GM18499 (cell line): Measurements from ENCODE around the gene CHAT.

Experiments used
- ATAC-seq: cut with Tn5 transposase; IDR thresholded peaks from one replicate; pipeline ENCODE4 v1.9.1; 2021; ENCODE audit warnings: moderate number of reproducible peaks; ENCODE audit not compliant: insufficient read depth, unreplicated experiment

The CHAT gene

GRCh38 chr10:49627038-49627437, 13.2 kb downstream of the CHAT start:
- no peak for ATAC-seq

- no peak for ATAC-seq
Observed at GRCh38 chr10:49627644-49628247, 13.9 kb downstream of the CHAT start.

- ATAC-seq = no peak
Observed at GRCh38 chr10:49628599-49628998, 14.8 kb downstream of the CHAT start.

GRCh38 chr10:49629431-49629881, 15.6 kb downstream of the CHAT start:
- ATAC-seq = no peak

GRCh38 chr10:49631975-49632374, 18.1 kb downstream of the CHAT start:
- no peak for ATAC-seq

- ATAC-seq = no peak
Observed at GRCh38 chr10:49632406-49633317, 18.8 kb downstream of the CHAT start.

GRCh38 chr10:49633327-49634068, 19.7 kb downstream of the CHAT start:
- ATAC-seq = no peak

GRCh38 chr10:49634069-49634660, 20.3 kb downstream of the CHAT start:
- no peak for ATAC-seq

GRCh38 chr10:49642311-49642710, 28.5 kb downstream of the CHAT start:
- no peak for ATAC-seq

GRCh38 chr10:49643241-49644034, 29.6 kb downstream of the CHAT start:
- ATAC-seq = no peak

GRCh38 chr10:49644035-49644646, 30.3 kb downstream of the CHAT start:
- ATAC-seq = no peak

GRCh38 chr10:49645417-49645816, 31.6 kb downstream of the CHAT start:
- no peak for ATAC-seq

- no peak for ATAC-seq
Observed at GRCh38 chr10:49645871-49646870, 32.3 kb downstream of the CHAT start.

GRCh38 chr10:49647554-49647953, 33.7 kb downstream of the CHAT start:
- ATAC-seq = no peak

GRCh38 chr10:49647985-49648795, 34.4 kb downstream of the CHAT start:
- no peak for ATAC-seq

GRCh38 chr10:49649294-49649693, 35.5 kb downstream of the CHAT start:
- no peak for ATAC-seq

- ATAC-seq = no peak
Observed at GRCh38 chr10:49649936-49650723, 36.3 kb downstream of the CHAT start.
